ENCODE measurements around the gene STX8.

STX8 gene

GRCh38 chr17:9424071-9424640 lies 151.5 kb downstream of the STX8 start:
- DNase-seq: no peak

GRCh38 chr17:9421525-9421924 lies 154.1 kb downstream of the STX8 start:
- no peak overlapping the region for H3K27ac ChIP-seq
- H3K4me3 ChIP-seq (ENCODE audit: low read depth, low read length): no peak overlapping the region
- no peak for DNase-seq
- H3K36me3 ChIP-seq (replicated peaks): no peaks in the 10 kb centered on the region
- TF ChIP-seq CTCF (IDR thresholded peaks at IDR 0.05; ENCODE audit: low read depth, low read length, missing control alignments): no peak
- in situ Hi-C loops (cut with HindIII; ENCODE audit: low pct_ligation_motif_present, low sequenced_read_pairs): no loop called here
- H3K27me3 ChIP-seq (replicated peaks): no peaks in the 10 kb centered on the region

More at GRCh38 chr17:9424071-9424640, 151.5 kb downstream of the STX8 start:
- TF ChIP-seq CTCF (IDR thresholded peaks at IDR 0.05; ENCODE audit: low read depth, low read length, missing control alignments): no peak
- Histone ChIP-seq H3K27ac (no peak overlapping the region), H3K4me3 (ENCODE audit: low read depth, low read length) (no peak overlapping the region), H3K27me3 (replicated peaks) (no peaks in the 10 kb centered on the region), H3K36me3 (replicated peaks) (no peaks in the 10 kb centered on the region)
- in situ Hi-C loops (cut with HindIII; ENCODE audit: low pct_ligation_motif_present, low sequenced_read_pairs): no loop called here

GRCh38 chr17:9419932-9420453 lies 155.6 kb downstream of the STX8 start:
- in situ Hi-C loops (cut with HindIII; ENCODE audit: low pct_ligation_motif_present, low sequenced_read_pairs): no loop called here

GRCh38 chr17:9414471-9414870 lies 161.1 kb downstream of the STX8 start:
- DNase-seq: no peak
- TF ChIP-seq CTCF (IDR thresholded peaks at IDR 0.05; ENCODE audit: low read depth, low read length, missing control alignments): no peak
- no peak overlapping the region for H3K4me3 ChIP-seq (ENCODE audit: low read depth, low read length)
- no peaks in the 10 kb centered on the region for H3K27me3 ChIP-seq (replicated peaks)
- no peaks in the 10 kb centered on the region for H3K36me3 ChIP-seq (replicated peaks)
- in situ Hi-C loops (cut with HindIII; ENCODE audit: low pct_ligation_motif_present, low sequenced_read_pairs): no loop called here
- no peak overlapping the region for H3K27ac ChIP-seq

More at GRCh38 chr17:9419932-9420453, 155.6 kb downstream of the STX8 start:
- no peaks in the 10 kb centered on the region for H3K27me3 ChIP-seq (replicated peaks)
- no peaks in the 10 kb centered on the region for H3K36me3 ChIP-seq (replicated peaks)
- no peak for TF ChIP-seq CTCF (IDR thresholded peaks at IDR 0.05; ENCODE audit: low read depth, low read length, missing control alignments)
- no peak overlapping the region for H3K4me3 ChIP-seq (ENCODE audit: low read depth, low read length)
- no peak overlapping the region for H3K27ac ChIP-seq
- peak; percentile 5 for DNase-seq

GRCh38 chr17:9410737-9411136 lies 164.9 kb downstream of the STX8 start:
- in situ Hi-C loops (cut with HindIII; ENCODE audit: low pct_ligation_motif_present, low sequenced_read_pairs): no loop called here
- no peak overlapping the region for H3K4me3 ChIP-seq (ENCODE audit: low read depth, low read length)
- H3K27me3 ChIP-seq (replicated peaks): no peaks in the 10 kb centered on the region
- no peak for DNase-seq
- no peak for TF ChIP-seq CTCF (IDR thresholded peaks at IDR 0.05; ENCODE audit: low read depth, low read length, missing control alignments)
- H3K36me3 ChIP-seq (replicated peaks): no peaks in the 10 kb centered on the region
- H3K27ac ChIP-seq: no peak overlapping the region

- H3K36me3 ChIP-seq (replicated peaks): no peaks in the 10 kb centered on the region
- in situ Hi-C loops (cut with HindIII; ENCODE audit: low pct_ligation_motif_present, low sequenced_read_pairs): no loop called here
- no peak overlapping the region for H3K27ac ChIP-seq
- TF ChIP-seq CTCF (IDR thresholded peaks at IDR 0.05; ENCODE audit: low read depth, low read length, missing control alignments): no peak
- no peaks in the 10 kb centered on the region for H3K27me3 ChIP-seq (replicated peaks)
- no peak overlapping the region for H3K4me3 ChIP-seq (ENCODE audit: low read depth, low read length)
- DNase-seq: no peak
Observed at GRCh38 chr17:9410301-9410700, 165.3 kb downstream of the STX8 start.
